ENCODE results near the gene AATK. TPM values are rescaled to one million over a fixed set of nuclear protein-coding genes. Genes with fewer than 3 reads are reported as not detected.

The AATK gene
- total and polyA plus RNA-seq, 2 donors (not counting 3 experiments of a cell fraction or from before 2014, with no cell fraction given) = 0.69 to 1.00 TPM

DNA sequence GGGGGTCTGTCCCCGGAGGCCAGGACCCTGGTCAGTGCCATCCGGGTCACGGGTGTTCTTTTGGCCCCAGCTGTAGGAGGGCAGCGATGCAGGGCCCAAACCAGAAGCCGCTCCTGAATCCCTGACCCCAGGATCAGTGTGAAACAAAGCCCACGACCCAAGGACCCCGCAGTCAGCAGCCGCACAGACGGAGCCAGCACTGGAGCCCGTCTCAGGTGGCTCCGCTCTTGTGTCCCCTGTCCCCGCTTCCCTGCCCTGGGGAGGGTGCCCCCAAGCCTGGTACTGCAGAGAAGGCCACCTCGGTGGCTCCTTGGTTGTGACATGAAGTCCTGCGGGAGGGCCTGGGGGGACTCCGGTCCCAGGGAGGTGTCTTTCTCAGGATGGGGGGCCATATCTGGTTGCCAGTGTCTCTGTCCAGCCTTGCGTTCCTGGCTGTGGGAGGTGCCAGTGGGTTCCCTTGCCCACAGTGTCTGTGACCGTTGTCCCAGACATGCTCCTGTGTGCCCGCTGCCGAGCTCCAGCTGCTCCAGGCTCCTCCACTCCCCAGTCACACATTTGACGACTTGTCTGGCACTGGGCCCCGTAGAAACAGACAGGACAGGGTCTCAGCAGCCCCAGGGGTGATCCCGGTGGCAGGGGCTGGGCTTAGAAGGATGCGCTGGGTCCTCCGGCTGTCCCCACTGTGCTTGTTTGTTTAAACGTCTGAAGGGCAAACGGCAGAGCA, 97.4 kb downstream of the AATK start:
- DNase-seq (ENCODE audit: low read depth, low spot score) (no peak), FAIRE-seq (no peak)
- Histone ChIP-seq H3K36me3 (ENCODE audit: control insufficient read depth in 2 of 2, extremely low read depth in 1 of 2, insufficient read depth in 2 of 2, low read length in 2 of 2) (no peaks in the 10 kb centered on the region), H3K4me3 (replicated peaks in 1 of 3; ENCODE audit: insufficient read depth in 1 of 3, low read depth in 1 of 3, low read length in 3 of 3) (no peak overlapping the region), H3K27ac (ENCODE audit: insufficient read depth, low read depth, low read length) (no peak overlapping the region), H3K9me1 (replicated peaks; ENCODE audit: control insufficient read depth, extremely low read depth, insufficient read depth, low read length) (no peaks in the 10 kb centered on the region), H3K9ac (replicated peaks; ENCODE audit: extremely low read depth, insufficient read depth, low read length) (no peak overlapping the region), H3K4me2 (ENCODE audit: insufficient read depth, low read length) (no peak overlapping the region), H3K9me3 (replicated peaks; ENCODE audit: control insufficient read depth, insufficient read depth, low read length) (no peaks in the 10 kb centered on the region), H2AFZ (ENCODE audit: low read depth, low read length) (no peak overlapping the region), H3K79me2 (ENCODE audit: control insufficient read depth, insufficient read depth, low read length) (no peaks in the 10 kb centered on the region), H3K27me3 (ENCODE audit: control insufficient read depth in 2 of 2, insufficient read depth in 2 of 2, low read length in 2 of 2) (no peaks in the 10 kb centered on the region), H4K20me1 (replicated peaks; ENCODE audit: control insufficient read depth, extremely low read depth, insufficient read depth, low read length) (no peaks in the 10 kb centered on the region), H3K4me1 (ENCODE audit: control insufficient read depth, extremely low read depth, insufficient read depth, low read length) (no peaks in the 10 kb centered on the region)
- ChIA-PET POLR2A (no interaction called here), CTCF (interaction anchor here (1.0 kb wide), 1 partner anchor 14 kb away, joined by 3 read pairs; no protein-coding TSS in a partner anchor)
- no TSS peak for BruUV-seq (replicated peaks)
- intact Hi-C loops (cut with micrococcal nuclease) = no loop called here
- TF ChIP-seq GATA2 (IDR thresholded peaks at IDR 0.05; ENCODE audit: insufficient read depth, insufficient read length, low read depth, low read length) (no peak), POLR2AphosphoS5 (IDR thresholded peaks at IDR 0.05; ENCODE audit: insufficient read depth, low read depth, low read length) (no peak), MYC (IDR thresholded peaks at IDR 0.05; ENCODE audit: low read depth, low read length) (no peak), FOS (IDR thresholded peaks at IDR 0.05; ENCODE audit: borderline replicate concordance, insufficient read depth, low read length) (no peak), JUN (IDR thresholded peaks at IDR 0.05; ENCODE audit: borderline replicate concordance, insufficient read depth, insufficient read length, low read depth) (no peak)
- dilution Hi-C loops (cut with MboI; ENCODE audit: extremely low pct_ligation_motif_present, low sequenced_read_pairs) = no loop called here

DNA sequence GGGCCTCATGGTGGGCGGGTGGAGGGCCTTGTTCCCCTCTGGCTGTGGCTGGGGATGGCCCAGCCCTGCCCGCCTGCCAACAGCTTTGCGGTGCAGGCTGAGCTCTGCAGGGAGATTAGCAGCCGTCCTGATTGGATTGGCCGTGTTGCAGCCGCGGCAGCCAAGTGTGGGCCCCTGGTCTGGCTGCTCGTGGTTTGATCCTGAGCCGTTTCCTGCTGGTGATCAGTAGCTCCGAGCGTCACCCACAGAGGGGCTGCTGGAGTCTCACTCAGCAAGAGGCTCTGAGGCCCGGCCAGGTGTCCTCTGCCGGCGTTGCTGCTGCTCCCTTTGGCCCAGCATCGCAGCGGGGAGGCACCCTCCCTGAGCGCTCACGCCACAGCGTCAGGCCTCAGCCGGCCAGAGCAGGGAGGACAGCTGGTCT, 98.6 kb downstream of the AATK start:
- Histone ChIP-seq H3K27ac (ENCODE audit: insufficient read depth, low read depth, low read length) (no peak overlapping the region), H4K20me1 (replicated peaks; ENCODE audit: control insufficient read depth, extremely low read depth, insufficient read depth, low read length) (no peaks in the 10 kb centered on the region), H3K4me1 (ENCODE audit: control insufficient read depth, extremely low read depth, insufficient read depth, low read length) (no peaks in the 10 kb centered on the region), H3K27me3 (ENCODE audit: control insufficient read depth in 2 of 2, insufficient read depth in 2 of 2, low read length in 2 of 2) (no peaks in the 10 kb centered on the region), H3K36me3 (ENCODE audit: control insufficient read depth in 2 of 2, extremely low read depth in 1 of 2, insufficient read depth in 2 of 2, low read length in 2 of 2) (no peaks in the 10 kb centered on the region), H3K4me3 (replicated peaks in 1 of 3; ENCODE audit: insufficient read depth in 1 of 3, low read depth in 1 of 3, low read length in 3 of 3) (no peak overlapping the region), H3K9me3 (replicated peaks; ENCODE audit: control insufficient read depth, insufficient read depth, low read length) (no peaks in the 10 kb centered on the region), H3K9ac (replicated peaks; ENCODE audit: extremely low read depth, insufficient read depth, low read length) (no peak overlapping the region), H3K4me2 (ENCODE audit: insufficient read depth, low read length) (no peak overlapping the region), H3K9me1 (replicated peaks; ENCODE audit: control insufficient read depth, extremely low read depth, insufficient read depth, low read length) (no peaks in the 10 kb centered on the region), H3K79me2 (ENCODE audit: control insufficient read depth, insufficient read depth, low read length) (no peaks in the 10 kb centered on the region), H2AFZ (ENCODE audit: low read depth, low read length) (no peak overlapping the region)
- ChIA-PET CTCF (interaction anchor here (1.0 kb wide), 1 partner anchor 13 kb away, joined by 3 read pairs; no protein-coding TSS in a partner anchor), POLR2A (no interaction called here)
- no TSS peak for BruUV-seq (replicated peaks)
- intact Hi-C loops (cut with micrococcal nuclease) = no loop called here
- FAIRE-seq (no peak), DNase-seq (ENCODE audit: low read depth, low spot score) (no peak)
- TF ChIP-seq POLR2AphosphoS5 (IDR thresholded peaks at IDR 0.05; ENCODE audit: insufficient read depth, low read depth, low read length) (no peak), JUN (IDR thresholded peaks at IDR 0.05; ENCODE audit: borderline replicate concordance, insufficient read depth, insufficient read length, low read depth) (no peak), EZH2 (IDR thresholded peaks at IDR 0.05; ENCODE audit: borderline replicate concordance, low read depth, low read length, severe bottlenecking) (no peak), MYC (IDR thresholded peaks at IDR 0.05; ENCODE audit: low read depth, low read length) (no peak), POLR2A (IDR thresholded peaks at IDR 0.05; ENCODE audit: low read depth, low read length) (no peak), FOS (IDR thresholded peaks at IDR 0.05; ENCODE audit: borderline replicate concordance, insufficient read depth, low read length) (no peak), GATA2 (IDR thresholded peaks at IDR 0.05; ENCODE audit: insufficient read depth, insufficient read length, low read depth, low read length) (no peak)
- TF ChIP-seq, protein P1, sequence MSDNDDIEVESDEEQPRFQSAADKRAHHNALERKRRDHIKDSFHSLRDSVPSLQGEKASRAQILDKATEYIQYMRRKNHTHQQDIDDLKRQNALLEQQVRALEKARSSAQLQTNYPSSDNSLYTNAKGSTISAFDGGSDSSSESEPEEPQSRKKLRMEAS (IDR thresholded peaks at IDR 0.05; ENCODE audit: insufficient read depth, insufficient read length) = no peak
- TF ChIP-seq, protein P2, sequence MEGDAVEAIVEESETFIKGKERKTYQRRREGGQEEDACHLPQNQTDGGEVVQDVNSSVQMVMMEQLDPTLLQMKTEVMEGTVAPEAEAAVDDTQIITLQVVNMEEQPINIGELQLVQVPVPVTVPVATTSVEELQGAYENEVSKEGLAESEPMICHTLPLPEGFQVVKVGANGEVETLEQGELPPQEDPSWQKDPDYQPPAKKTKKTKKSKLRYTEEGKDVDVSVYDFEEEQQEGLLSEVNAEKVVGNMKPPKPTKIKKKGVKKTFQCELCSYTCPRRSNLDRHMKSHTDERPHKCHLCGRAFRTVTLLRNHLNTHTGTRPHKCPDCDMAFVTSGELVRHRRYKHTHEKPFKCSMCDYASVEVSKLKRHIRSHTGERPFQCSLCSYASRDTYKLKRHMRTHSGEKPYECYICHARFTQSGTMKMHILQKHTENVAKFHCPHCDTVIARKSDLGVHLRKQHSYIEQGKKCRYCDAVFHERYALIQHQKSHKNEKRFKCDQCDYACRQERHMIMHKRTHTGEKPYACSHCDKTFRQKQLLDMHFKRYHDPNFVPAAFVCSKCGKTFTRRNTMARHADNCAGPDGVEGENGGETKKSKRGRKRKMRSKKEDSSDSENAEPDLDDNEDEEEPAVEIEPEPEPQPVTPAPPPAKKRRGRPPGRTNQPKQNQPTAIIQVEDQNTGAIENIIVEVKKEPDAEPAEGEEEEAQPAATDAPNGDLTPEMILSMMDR (IDR thresholded peaks at IDR 0.05; ENCODE audit: extremely low read depth in 1 of 2, insufficient read depth in 1 of 2, low read depth in 1 of 2, low read length in 2 of 2) = no peak
- dilution Hi-C loops (cut with MboI; ENCODE audit: extremely low pct_ligation_motif_present, low sequenced_read_pairs) = no loop called here

Data from endothelial cell of umbilical vein (primary cell).